AG04450 (cell line): Measurements from ENCODE around the gene CTCFL. TPM values are rescaled to one million over a fixed set of nuclear protein-coding genes. Genes with fewer than 3 reads are reported as not detected.

Experiments used
- CTCF ChIA-PET: fragments of 300-600, 350-600 bp; formaldehyde crosslinking; extraction: SDS; loops from one replicate; lab custom pipeline; 2022; ENCODE audit warnings: antibody characterized with exemption, inconsistent platforms; lab: Charles Lee
- POLR2A ChIA-PET: fragments of 350-600 bp; formaldehyde crosslinking; extraction: SDS; loops from one replicate; lab custom pipeline; 2021; ENCODE audit warnings: antibody characterized with exemption, inconsistent platforms; lab: Yijun Ruan, JAX
- DNase-seq: peaks from one replicate; pipeline ENCODE4 v3.0.0-alpha.2; 2011; ENCODE audit warnings: low read depth, low spot score
- H3K27ac ChIP-seq: one replicate; pipeline ENCODE4 v1.5.1; 2012; ENCODE audit warnings: low read depth, low read length, control low read depth
- H3K27me3 ChIP-seq: one replicate; pipeline ENCODE4 v1.6.0; 2012; ENCODE audit warnings: low read length; ENCODE audit not compliant: control insufficient read depth, insufficient read depth
- H3K4me3 ChIP-seq: 2 replicates; pipeline ENCODE4 v1.5.1; 2011; ENCODE audit warnings: mild to moderate bottlenecking, low read depth, low read length, control low read depth
- H3K9me3 ChIP-seq: 2 replicates; pipeline ENCODE4 v1.5.1; 2012; ENCODE audit warnings: low read length; ENCODE audit not compliant: control insufficient read depth, insufficient read depth
- CTCF ChIP-seq: IDR thresholded peaks from 2 replicates; pipeline ENCODE4 v1.5.1; 2011; ENCODE audit warnings: low read depth, low read length, control low read depth, inconsistent platforms
- polyA plus RNA-seq: library from polyadenylated mRNA; depleted of rRNA; stranded (reverse); fragments of >200 nt; gene quantifications from 2 replicates; pipeline ENCODE4 v1.2.3, GENCODE V29; 2011

CTCFL gene
- polyA plus RNA-seq, 1 experiment: not detected

DNA sequence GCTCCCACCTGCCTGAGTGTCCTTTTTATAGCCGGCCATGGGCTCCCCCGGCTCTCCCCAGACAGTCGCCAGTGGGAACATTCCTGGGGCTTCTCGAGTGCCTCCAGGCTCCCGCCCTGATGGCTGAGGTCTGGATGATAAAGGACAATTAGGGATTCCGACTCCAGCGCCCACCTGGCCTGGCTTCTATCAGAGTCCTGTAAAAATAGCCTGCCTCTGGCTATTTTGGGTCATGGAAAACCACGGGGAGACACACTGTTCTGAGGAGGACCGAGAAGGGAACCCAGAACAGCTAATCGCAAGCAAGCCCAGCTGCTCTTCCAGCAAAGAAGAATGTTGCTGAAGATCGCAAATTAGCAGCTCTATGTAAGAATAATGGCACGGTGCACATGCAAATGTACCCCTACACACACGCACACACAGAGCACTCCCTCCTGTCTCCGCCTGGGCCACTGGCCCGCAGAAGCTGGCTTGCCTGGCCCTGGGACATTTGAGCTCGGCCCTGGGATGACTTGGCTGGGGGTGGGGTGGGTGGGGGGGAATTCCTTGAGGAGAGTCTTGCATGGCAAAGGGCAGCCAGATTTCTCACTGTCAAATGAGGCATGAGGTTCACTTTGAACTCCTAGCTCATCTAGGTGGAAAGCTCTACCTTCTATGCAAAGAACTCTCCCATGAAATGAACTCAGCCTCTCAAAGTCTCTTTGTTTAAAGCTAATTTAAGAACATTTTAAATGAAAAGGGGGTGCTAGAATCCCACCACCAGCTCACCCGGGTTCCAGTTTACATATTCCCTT, 55.3 kb downstream of the CTCFL start:
- Histone ChIP-seq H3K27ac (no peak overlapping the region), H3K4me3 (no peak overlapping the region), H3K9me3 (no peaks in the 10 kb centered on the region; the same call in 1 of the 2 replicates), H3K27me3 (peaks cover 25% of the 10 kb centered on the region)
- ChIA-PET CTCF (no interaction called here), POLR2A (no interaction called here)
- no peak for TF ChIP-seq CTCF
- DNase-seq: no peak

DNA sequence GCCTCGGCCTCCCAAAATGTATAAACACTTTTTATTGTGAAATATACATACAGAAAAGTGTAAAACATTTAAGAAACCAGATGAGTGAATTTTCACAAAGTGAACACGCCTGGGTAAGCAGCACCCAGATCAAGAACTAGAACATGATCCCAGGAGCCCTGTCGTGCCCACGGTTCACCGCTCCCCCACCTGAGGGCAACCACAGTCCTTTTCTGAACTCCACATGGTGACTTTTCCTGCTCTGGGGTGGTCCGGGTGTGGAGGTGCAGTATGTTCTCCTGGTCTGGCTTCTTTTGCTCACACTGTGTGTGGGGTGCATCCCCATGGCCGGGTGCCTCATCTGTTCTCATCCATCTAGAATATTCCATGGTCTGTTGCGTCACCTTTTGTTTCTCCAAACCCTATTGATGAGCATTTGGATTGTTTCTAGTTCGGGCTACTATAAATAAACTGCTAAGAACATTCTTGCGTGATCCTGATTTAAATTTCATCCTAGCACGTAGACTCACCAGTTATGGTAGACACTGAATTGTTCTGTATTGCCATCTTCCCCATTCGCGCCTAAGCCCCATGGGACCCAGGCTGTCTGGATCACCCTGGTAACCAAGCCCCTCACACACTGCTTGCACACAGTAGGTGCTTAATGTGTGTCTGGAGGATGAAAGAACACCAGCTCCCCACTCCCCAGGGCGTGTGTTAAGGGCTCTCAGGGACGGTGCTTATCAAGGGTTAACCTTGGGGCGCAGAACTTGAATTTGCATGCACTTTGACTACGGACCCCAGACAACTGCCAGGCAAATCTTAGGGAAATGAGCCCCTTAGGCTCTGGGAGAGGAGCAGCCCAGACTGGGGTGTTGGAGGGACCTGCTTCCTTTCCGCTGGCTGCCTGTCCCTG, 56.2 kb downstream of the CTCFL start:
- ChIA-PET CTCF (no interaction called here), POLR2A (no interaction called here)
- H3K4me3 ChIP-seq: no peak overlapping the region
- H3K27me3 ChIP-seq: peaks cover 22% of the 10 kb centered on the region
- DNase-seq: no peak
- no peak for TF ChIP-seq CTCF
- no peak overlapping the region for H3K27ac ChIP-seq
- no peaks in the 10 kb centered on the region; the same call in 1 of the 2 replicates for H3K9me3 ChIP-seq

- POLR2A ChIA-PET: no interaction called here
- no peak overlapping the region for H3K27ac ChIP-seq
- H3K27me3 ChIP-seq: peaks cover 14% of the 10 kb centered on the region
- H3K4me3 ChIP-seq: no peak overlapping the region
- H3K9me3 ChIP-seq: no peaks in the 10 kb centered on the region; the same call in 1 of the 2 replicates
- CTCF ChIA-PET: interaction anchor here (0.9 kb wide), 1 partner anchor 121 kb away, joined by 3 read pairs; no protein-coding TSS in a partner anchor
- DNase-seq: no peak
- no peak for TF ChIP-seq CTCF
Measured at GRCh38 chr20:57467742-57468141, 57.2 kb downstream of the CTCFL start.

- no peak for TF ChIP-seq CTCF
- ChIA-PET CTCF (no interaction called here), POLR2A (no interaction called here)
- Histone ChIP-seq H3K27me3 (peaks cover 17% of the 10 kb centered on the region), H3K4me3 (no peak overlapping the region), H3K27ac (no peak overlapping the region), H3K9me3 (no peaks in the 10 kb centered on the region; the same call in 1 of the 2 replicates)
- DNase-seq: no peak
Measured at GRCh38 chr20:57465943-57466342, 59.0 kb downstream of the CTCFL start.
